HepG2 (cell line): ENCODE results near the gene SCAF4.

Experiments
- CHD4 ChIP-seq: fragments of 200-600 bp; sonication (generic); IDR thresholded peaks from 2 replicates; pipeline ENCODE4 v1.7.0; 2017; ENCODE audit warnings: mild to moderate bottlenecking, low read length, borderline replicate concordance
- ELF1 ChIP-seq: sonication (generic); formaldehyde crosslinking; IDR thresholded peaks from 2 replicates; pipeline ENCODE4 v1.4.0; 2020; ENCODE audit warnings: missing genetic modification reagents
- ESRRA ChIP-seq: sonication (generic); formaldehyde crosslinking; IDR thresholded peaks from 2 replicates; pipeline ENCODE4 v1.5.1; 2020; ENCODE audit warnings: mild to moderate bottlenecking, low read depth, missing genetic modification reagents
- POLR2A ChIP-seq, 2 experiments: IDR thresholded peaks; 2 replicates each; pipeline ENCODE4 v1.6.1; 2011; ENCODE audit warnings: low read depth in 2 of 2, low read length in 2 of 2, mild to moderate bottlenecking in 1 of 2, moderate library complexity in 1 of 2; ENCODE audit not compliant: insufficient read depth in 1 of 2
- POLR2AphosphoS5 ChIP-seq: IDR thresholded peaks from 2 replicates; pipeline ENCODE4 v1.6.1; 2012; ENCODE audit warnings: low read depth, low read length
- TCF12 ChIP-seq, 2 experiments: fragments of 450-650 bp in 1 of 2; sonication (generic) in 1 of 2; formaldehyde crosslinking in 1 of 2; IDR thresholded peaks; 2 replicates each; pipeline versions ENCODE4 v1.6.1 to v1.8.0; 2017 to 2022; ENCODE audit warnings: antibody characterized with exemption in 1 of 2, mild to moderate bottlenecking in 1 of 2, missing genetic modification reagents in 1 of 2, moderate library complexity in 1 of 2
- ZFP36 ChIP-seq: fragments of 150-350 bp; IDR thresholded peaks from 2 replicates; pipeline ENCODE4 v1.6.1; 2018; ENCODE audit warnings: borderline replicate concordance, low read length, low read depth; ENCODE audit not compliant: partially characterized antibody
- ZNF224 ChIP-seq: sonication (generic); formaldehyde crosslinking; IDR thresholded peaks from 2 replicates; pipeline ENCODE4 v1.5.0; 2020; ENCODE audit warnings: mild to moderate bottlenecking, missing genetic modification reagents
- ZNF605 ChIP-seq: sonication (generic); formaldehyde crosslinking; IDR thresholded peaks from 2 replicates; pipeline ENCODE4 v1.8.0; 2022; ENCODE audit warnings: mild to moderate bottlenecking, missing genetic modification reagents
- TF ChIP-seq, protein P1 (sequence below): sonication (generic); formaldehyde crosslinking; IDR thresholded peaks from 2 replicates; pipeline ENCODE4 v1.4.0; 2020; ENCODE audit warnings: missing genetic modification reagents
- TF ChIP-seq, protein P2 (sequence below): sonication (generic); formaldehyde crosslinking; IDR thresholded peaks from 2 replicates; pipeline ENCODE4 v1.8.0; 2022; ENCODE audit warnings: low read depth, missing genetic modification reagents

DNA sequence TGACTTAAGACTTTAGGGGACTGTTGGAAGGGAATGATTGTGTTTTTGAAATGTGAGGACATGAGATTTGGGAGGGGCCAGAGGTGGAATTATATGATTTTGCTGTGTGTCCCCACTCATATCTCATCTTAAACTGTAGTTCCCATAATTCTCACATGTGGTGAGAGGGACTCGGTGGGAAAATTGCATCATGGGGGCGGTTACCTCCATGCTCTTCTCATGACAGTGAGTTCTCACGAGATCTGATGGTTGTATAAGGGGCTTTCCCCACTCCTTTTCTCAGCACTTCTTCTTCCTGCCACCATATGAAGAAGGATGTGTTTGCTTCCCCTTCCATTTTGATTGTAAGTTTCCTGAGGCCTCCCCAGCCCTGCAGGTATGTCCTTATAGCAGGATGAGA lies 35.0 kb upstream of the SCAF4 start:
- no peak for TF ChIP-seq ZNF224 (CRISPR knock-in tag)
- TF ChIP-seq POLR2A (IDR thresholded peaks at IDR 0.05; ENCODE audit: insufficient read depth in 1 of 2, low read depth in 2 of 2, low read length in 2 of 2) = no peak
- TF ChIP-seq, protein P1, sequence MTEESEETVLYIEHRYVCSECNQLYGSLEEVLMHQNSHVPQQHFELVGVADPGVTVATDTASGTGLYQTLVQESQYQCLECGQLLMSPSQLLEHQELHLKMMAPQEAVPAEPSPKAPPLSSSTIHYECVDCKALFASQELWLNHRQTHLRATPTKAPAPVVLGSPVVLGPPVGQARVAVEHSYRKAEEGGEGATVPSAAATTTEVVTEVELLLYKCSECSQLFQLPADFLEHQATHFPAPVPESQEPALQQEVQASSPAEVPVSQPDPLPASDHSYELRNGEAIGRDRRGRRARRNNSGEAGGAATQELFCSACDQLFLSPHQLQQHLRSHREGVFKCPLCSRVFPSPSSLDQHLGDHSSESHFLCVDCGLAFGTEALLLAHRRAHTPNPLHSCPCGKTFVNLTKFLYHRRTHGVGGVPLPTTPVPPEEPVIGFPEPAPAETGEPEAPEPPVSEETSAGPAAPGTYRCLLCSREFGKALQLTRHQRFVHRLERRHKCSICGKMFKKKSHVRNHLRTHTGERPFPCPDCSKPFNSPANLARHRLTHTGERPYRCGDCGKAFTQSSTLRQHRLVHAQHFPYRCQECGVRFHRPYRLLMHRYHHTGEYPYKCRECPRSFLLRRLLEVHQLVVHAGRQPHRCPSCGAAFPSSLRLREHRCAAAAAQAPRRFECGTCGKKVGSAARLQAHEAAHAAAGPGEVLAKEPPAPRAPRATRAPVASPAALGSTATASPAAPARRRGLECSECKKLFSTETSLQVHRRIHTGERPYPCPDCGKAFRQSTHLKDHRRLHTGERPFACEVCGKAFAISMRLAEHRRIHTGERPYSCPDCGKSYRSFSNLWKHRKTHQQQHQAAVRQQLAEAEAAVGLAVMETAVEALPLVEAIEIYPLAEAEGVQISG = no peak
- no peak for TF ChIP-seq ELF1 (CRISPR knock-in tag)
- no peak for TF ChIP-seq TCF12 (IDR thresholded peaks at IDR 0.05)
- no peak for TF ChIP-seq TCF12 (CRISPR knock-in tag; IDR thresholded peaks at IDR 0.05)
- TF ChIP-seq, protein P2, sequence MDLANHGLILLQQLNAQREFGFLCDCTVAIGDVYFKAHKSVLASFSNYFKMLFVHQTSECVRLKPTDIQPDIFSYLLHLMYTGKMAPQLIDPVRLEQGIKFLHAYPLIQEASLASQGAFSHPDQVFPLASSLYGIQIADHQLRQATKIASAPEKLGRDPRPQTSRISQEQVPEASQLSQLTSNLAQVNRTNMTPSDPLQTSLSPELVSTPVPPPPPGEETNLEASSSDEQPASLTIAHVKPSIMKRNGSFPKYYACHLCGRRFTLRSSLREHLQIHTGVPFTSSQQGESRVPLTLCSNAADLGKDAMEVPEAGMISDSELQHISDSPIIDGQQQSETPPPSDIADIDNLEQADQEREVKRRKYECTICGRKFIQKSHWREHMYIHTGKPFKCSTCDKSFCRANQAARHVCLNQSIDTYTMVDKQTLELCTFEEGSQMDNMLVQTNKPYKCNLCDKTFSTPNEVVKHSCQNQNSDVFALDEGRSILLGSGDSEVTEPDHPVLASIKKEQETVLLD (CRISPR knock-in tag) = no peak
- no peak for TF ChIP-seq POLR2AphosphoS5
- TF ChIP-seq CHD4 = no peak
- no peak for TF ChIP-seq ESRRA
- TF ChIP-seq ZFP36 = no peak
- TF ChIP-seq ZNF605 (CRISPR knock-in tag) = no peak
